Fibroblast of lung (primary cell): ENCODE results near the gene GRIK4. TPM values are rescaled to one million over a fixed set of nuclear protein-coding genes. Genes with fewer than 3 reads are reported as not detected.

ENCODE experiments used
- DNase-seq, 2 donors: peaks; one replicate each; pipeline versions ENCODE4 v3.0.0 to v3.0.0-alpha.2; 2010; ENCODE audit warnings: low read depth in 2 of 2
- H2AFZ ChIP-seq: 2 replicates; pipeline ENCODE4 v1.5.1; 2012; ENCODE audit warnings: low read length, control low read depth, inconsistent platforms
- H3K27ac ChIP-seq: 2 replicates; pipeline ENCODE4 v1.5.1; 2011; ENCODE audit warnings: low read length, control low read depth; ENCODE audit not compliant: insufficient read depth
- H3K27me3 ChIP-seq: 2 replicates; pipeline ENCODE4 v1.5.1; 2011; ENCODE audit warnings: mild to moderate bottlenecking, low read length; ENCODE audit not compliant: control insufficient read depth, insufficient read depth
- H3K36me3 ChIP-seq: 2 replicates; pipeline ENCODE4 v1.5.1; 2011; ENCODE audit warnings: low read length; ENCODE audit not compliant: control insufficient read depth, insufficient read depth
- H3K4me1 ChIP-seq: 2 replicates; pipeline ENCODE4 v1.5.1; 2011; ENCODE audit warnings: low read length; ENCODE audit not compliant: control insufficient read depth, insufficient read depth; ENCODE audit errors: extremely low read depth
- H3K4me2 ChIP-seq: 2 replicates; pipeline ENCODE4 v1.5.1; 2011; ENCODE audit warnings: low read length, control low read depth; ENCODE audit not compliant: insufficient read depth; ENCODE audit errors: extremely low read depth
- H3K4me3 ChIP-seq, 4 experiments: fragments of 200-600 bp in 1 of 4; sonication (generic) in 1 of 4; replicated peaks in 1 of 4; 2 replicates each; pipeline ENCODE4 v1.5.1; 2011 to 2016; ENCODE audit warnings: low read length in 4 of 4, low read depth in 3 of 4, mild to moderate bottlenecking in 3 of 4, control low read depth in 2 of 4, inconsistent platforms in 1 of 4, mixed read lengths in 1 of 4; ENCODE audit not compliant: insufficient read depth in 1 of 4; ENCODE audit errors: control extremely low read depth in 1 of 4
- H3K79me2 ChIP-seq: 2 replicates; pipeline ENCODE4 v1.5.1; 2012; ENCODE audit warnings: mild to moderate bottlenecking, low read length, inconsistent platforms; ENCODE audit not compliant: control insufficient read depth, insufficient read depth
- H3K9ac ChIP-seq: 2 replicates; pipeline ENCODE4 v1.5.1; 2011; ENCODE audit warnings: mild to moderate bottlenecking, low read length, control low read depth; ENCODE audit not compliant: insufficient read depth
- H3K9me3 ChIP-seq: 2 replicates; pipeline ENCODE4 v1.5.1; 2012; ENCODE audit warnings: low read depth, low read length; ENCODE audit not compliant: control insufficient read depth, insufficient read depth
- H4K20me1 ChIP-seq: 2 replicates; pipeline ENCODE4 v1.5.1; 2011; ENCODE audit warnings: low read length; ENCODE audit not compliant: control insufficient read depth, insufficient read depth; ENCODE audit errors: extremely low read depth
- EZH2 ChIP-seq: IDR thresholded peaks from 2 replicates; pipeline ENCODE4 v1.5.1; 2012; ENCODE audit warnings: low read length, control low read depth, mild to moderate bottlenecking; ENCODE audit errors: missing control alignments
- polyA plus RNA-seq, 2 donors: library from polyadenylated mRNA; depleted of rRNA in 1 of 2; stranded (reverse) in 1 of 2; unstranded in 1 of 2; fragments of >200 nt; gene quantifications; 2 replicates each; pipeline ENCODE4 v1.2.1, GENCODE V29; 2011 to 2012; ENCODE audit warnings: missing spikeins in 1 of 2
- total RNA-seq: library from RNA; depleted of rRNA; stranded (reverse); fragments of >200 nt; gene quantifications from 2 replicates; pipeline ENCODE4 v1.2.1, GENCODE V29; 2014
- TF ChIP-seq, protein P1 (sequence below), 2 donors: IDR thresholded peaks in 1 of 2; conservative IDR thresholded peaks in 1 of 2; 1 replicate in 1 of 2; 2 replicates in 1 of 2; pipeline ENCODE4 v1.5.1; 2011 to 2012; ENCODE audit warnings: low read length in 2 of 2, control low read depth in 1 of 2, inconsistent platforms in 1 of 2, low read depth in 1 of 2, mild to moderate bottlenecking in 1 of 2

GRIK4 gene
- total and polyA plus RNA-seq, 2 donors (not counting 1 experiment from before 2014, with no cell fraction given), result 0.17 to 1.5 TPM

DNA sequence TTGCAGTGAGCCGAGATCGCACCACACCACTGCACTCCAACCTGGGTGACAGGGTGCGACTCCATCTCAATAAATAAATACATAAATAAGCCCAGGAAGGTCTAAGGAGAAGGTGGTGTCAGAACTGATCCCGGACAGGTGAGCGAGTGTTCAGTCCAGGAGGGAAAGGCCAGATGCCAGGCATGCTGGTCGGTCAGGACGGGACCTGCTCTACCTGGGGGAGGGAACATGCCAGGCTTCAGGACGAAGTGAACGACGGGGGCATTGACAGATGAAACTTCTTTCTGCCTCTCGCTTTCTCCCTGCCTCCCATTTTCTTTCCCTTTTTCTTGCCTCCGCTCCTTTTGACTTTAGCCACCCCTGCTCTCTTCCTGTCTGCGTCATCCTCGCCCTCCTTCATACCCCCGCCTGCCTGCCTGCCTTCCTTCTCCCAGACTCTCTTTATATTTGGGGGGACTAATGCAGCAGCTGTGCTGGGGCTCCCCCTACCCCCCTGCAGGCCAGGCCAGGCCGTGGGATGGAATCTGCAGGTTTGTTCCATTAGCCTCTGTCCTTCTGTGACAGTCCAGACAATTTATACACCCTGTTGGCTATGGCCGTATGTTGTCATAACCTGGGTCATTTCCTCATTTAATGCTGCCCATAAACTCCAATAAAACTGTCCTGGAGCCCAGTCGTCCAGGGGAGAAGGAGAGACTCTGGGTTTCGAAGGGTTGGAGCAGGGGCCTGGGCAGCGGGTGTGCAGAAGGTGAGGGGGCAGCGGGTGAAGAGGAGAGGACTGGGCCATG, 303.2 kb downstream of the GRIK4 start:
- Histone ChIP-seq H2AFZ (no peak overlapping the region), H3K27ac (no peak overlapping the region), H3K4me1 (no peaks in the 10 kb centered on the region)

DNA sequence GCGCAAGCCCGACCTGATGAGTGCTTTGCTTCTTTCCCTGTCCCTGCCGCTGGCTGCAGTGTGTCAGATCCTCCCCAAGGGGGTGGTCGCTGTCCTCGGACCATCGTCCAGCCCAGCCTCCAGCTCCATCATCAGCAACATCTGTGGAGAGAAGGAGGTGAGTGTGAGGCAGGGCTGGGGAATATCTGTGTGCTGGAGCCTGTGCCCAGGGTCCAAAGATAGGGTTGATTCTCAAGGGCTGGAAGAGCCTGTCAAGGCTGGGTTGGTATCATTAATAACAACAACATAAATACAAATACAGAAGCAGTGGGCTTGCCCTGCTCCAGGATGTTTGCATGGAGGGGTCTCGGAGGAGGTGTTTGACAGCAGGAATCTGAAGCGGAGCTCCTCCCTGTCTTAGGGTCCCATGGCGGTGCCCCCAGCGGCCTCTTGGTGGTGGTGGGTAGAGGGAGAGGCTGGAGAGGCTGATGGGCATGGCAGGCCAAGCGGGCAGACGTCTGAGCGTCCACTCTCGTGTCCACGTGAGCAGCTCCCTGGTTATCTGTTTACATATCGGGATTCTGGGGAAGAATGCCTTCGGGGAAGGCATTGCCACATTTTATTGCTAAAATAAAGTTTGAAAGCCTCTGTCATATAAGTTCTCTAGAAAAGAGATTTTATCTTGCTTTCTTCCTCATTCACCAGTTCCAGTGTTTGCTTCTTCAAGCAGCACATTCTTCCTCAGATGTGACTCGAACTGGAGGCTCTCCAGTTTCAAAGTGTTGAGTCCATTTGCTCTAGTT, 304.0 kb downstream of the GRIK4 start:
- DNase-seq, result no peak
- H3K9me3 ChIP-seq, result no peaks in the 10 kb centered on the region
- H3K79me2 ChIP-seq, result no peaks in the 10 kb centered on the region
- no peak overlapping the region for H3K4me3 ChIP-seq
- H2AFZ ChIP-seq, result no peak overlapping the region
- no peak overlapping the region for H3K4me2 ChIP-seq
- H4K20me1 ChIP-seq, result no peaks in the 10 kb centered on the region
- no peaks in the 10 kb centered on the region for H3K36me3 ChIP-seq
- no peak overlapping the region for H3K27ac ChIP-seq
- no peaks in the 10 kb centered on the region for H3K27me3 ChIP-seq
- TF ChIP-seq EZH2, result no peak
- TF ChIP-seq, protein P1, sequence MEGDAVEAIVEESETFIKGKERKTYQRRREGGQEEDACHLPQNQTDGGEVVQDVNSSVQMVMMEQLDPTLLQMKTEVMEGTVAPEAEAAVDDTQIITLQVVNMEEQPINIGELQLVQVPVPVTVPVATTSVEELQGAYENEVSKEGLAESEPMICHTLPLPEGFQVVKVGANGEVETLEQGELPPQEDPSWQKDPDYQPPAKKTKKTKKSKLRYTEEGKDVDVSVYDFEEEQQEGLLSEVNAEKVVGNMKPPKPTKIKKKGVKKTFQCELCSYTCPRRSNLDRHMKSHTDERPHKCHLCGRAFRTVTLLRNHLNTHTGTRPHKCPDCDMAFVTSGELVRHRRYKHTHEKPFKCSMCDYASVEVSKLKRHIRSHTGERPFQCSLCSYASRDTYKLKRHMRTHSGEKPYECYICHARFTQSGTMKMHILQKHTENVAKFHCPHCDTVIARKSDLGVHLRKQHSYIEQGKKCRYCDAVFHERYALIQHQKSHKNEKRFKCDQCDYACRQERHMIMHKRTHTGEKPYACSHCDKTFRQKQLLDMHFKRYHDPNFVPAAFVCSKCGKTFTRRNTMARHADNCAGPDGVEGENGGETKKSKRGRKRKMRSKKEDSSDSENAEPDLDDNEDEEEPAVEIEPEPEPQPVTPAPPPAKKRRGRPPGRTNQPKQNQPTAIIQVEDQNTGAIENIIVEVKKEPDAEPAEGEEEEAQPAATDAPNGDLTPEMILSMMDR (conservative IDR thresholded peaks at IDR 0.05 in 1 of 2, IDR thresholded peaks at IDR 0.05 in 1 of 2; ENCODE audit: low read depth in 1 of 2, low read length in 2 of 2), result no peak
- H3K4me1 ChIP-seq, result no peaks in the 10 kb centered on the region
- no peak overlapping the region for H3K9ac ChIP-seq

More for the DNA sequence above, 303.2 kb downstream of the GRIK4 start:
- Histone ChIP-seq H3K79me2 (no peaks in the 10 kb centered on the region), H3K4me2 (no peak overlapping the region), H4K20me1 (no peaks in the 10 kb centered on the region), H3K9me3 (no peaks in the 10 kb centered on the region), H3K27me3 (no peaks in the 10 kb centered on the region), H3K4me3 (no peak overlapping the region), H3K9ac (no peak overlapping the region), H3K36me3 (no peaks in the 10 kb centered on the region)
- no peak for DNase-seq
- TF ChIP-seq, protein P1 (conservative IDR thresholded peaks at IDR 0.05 in 1 of 2, IDR thresholded peaks at IDR 0.05 in 1 of 2; ENCODE audit: low read depth in 1 of 2, low read length in 2 of 2), result no peak
- no peak for TF ChIP-seq EZH2

DNA sequence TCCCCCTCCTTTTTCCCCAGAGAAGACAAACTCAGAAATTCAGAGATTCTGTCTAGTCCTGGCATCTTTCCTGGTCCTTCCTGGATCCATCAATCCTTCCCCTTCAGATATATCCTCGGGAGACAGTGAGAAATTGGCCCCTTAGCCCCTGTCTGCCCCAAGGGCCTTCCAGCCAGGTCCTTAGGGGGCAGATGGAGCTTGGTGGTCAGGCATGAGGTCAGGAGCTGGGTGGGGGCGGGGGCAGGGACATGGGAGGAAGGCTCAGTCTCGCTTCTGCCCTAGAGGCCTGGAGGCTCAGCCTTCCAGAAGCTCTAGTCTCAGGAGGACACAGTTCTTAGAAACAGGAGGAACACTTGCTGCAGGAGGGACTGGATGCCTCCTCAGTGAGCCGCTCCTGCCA, 304.6 kb downstream of the GRIK4 start:
- H3K27ac ChIP-seq, result no peak overlapping the region
- no peak overlapping the region for H2AFZ ChIP-seq
- H3K4me1 ChIP-seq, result no peaks in the 10 kb centered on the region
- no peaks in the 10 kb centered on the region for H4K20me1 ChIP-seq
- no peak for TF ChIP-seq EZH2
- TF ChIP-seq, protein P1 (conservative IDR thresholded peaks at IDR 0.05 in 1 of 2, IDR thresholded peaks at IDR 0.05 in 1 of 2; ENCODE audit: low read depth in 1 of 2, low read length in 2 of 2), result no peak
- DNase-seq, result no peak
- no peak overlapping the region for H3K4me3 ChIP-seq
- H3K9me3 ChIP-seq, result no peaks in the 10 kb centered on the region
- no peak overlapping the region for H3K4me2 ChIP-seq
- no peak overlapping the region for H3K9ac ChIP-seq
- no peaks in the 10 kb centered on the region for H3K36me3 ChIP-seq
- no peaks in the 10 kb centered on the region for H3K79me2 ChIP-seq
- H3K27me3 ChIP-seq, result no peaks in the 10 kb centered on the region
